ENCODE data around the gene ANKRD44.

The ANKRD44 gene

DNA sequence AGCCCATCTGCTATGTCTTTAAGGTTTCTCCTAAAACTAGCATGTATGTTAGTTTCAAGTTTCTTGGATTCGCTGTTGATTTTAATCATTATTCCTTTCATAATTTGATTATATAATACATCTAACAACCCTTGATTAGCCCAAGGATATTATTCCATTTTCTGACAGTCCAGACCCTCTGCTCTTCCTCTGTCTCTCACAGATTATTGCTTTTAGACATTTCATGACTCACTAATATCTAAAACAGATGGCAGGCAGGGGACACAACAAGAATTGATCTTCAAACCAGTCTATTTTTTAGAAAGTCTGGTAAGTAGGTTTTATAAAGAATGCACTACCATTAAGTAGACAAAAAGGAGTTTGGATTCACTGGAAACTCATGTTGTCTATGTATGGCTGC, 162.2 kb downstream of the ANKRD44 start:
- ChIA-PET CTCF (interaction anchor here (1.0 to 2.2 kb wide), 4 partner anchors 14 to 230 kb away, joined by 3 to 7 read pairs (median 4); no protein-coding TSS in a partner anchor), POLR2A (no interaction called here)
- H3K4me3 ChIP-seq (ENCODE audit: low read depth, low read length) = no peak overlapping the region
- DNase-seq (ENCODE audit: low read depth, low spot score) = no peak
- TF ChIP-seq, protein P1, sequence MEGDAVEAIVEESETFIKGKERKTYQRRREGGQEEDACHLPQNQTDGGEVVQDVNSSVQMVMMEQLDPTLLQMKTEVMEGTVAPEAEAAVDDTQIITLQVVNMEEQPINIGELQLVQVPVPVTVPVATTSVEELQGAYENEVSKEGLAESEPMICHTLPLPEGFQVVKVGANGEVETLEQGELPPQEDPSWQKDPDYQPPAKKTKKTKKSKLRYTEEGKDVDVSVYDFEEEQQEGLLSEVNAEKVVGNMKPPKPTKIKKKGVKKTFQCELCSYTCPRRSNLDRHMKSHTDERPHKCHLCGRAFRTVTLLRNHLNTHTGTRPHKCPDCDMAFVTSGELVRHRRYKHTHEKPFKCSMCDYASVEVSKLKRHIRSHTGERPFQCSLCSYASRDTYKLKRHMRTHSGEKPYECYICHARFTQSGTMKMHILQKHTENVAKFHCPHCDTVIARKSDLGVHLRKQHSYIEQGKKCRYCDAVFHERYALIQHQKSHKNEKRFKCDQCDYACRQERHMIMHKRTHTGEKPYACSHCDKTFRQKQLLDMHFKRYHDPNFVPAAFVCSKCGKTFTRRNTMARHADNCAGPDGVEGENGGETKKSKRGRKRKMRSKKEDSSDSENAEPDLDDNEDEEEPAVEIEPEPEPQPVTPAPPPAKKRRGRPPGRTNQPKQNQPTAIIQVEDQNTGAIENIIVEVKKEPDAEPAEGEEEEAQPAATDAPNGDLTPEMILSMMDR (IDR thresholded peaks at IDR 0.05; ENCODE audit: insufficient read depth, low read length, missing control alignments) = no peak

DNA sequence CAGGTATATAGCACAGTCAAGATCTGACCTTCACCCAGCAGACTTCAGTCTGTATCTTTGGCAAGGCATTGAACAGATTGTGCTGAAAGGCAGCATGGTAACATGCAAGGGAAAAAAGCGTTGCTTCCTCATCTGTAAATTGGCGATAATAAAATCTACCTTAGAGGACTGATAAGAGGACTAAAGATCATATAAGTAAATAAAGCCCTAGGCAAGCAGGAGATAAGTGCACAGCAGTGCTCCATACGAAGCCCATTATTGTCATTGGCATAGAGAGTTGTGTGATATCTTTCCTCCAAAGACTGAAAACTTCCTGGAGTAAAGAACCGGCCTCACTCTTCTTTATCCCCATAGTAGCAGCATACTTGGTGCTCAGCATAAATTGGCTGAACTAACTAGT, 162.6 kb downstream of the ANKRD44 start:
- ChIA-PET CTCF (interaction anchor here (1.0 to 1.1 kb wide), 2 partner anchors 11 to 34 kb away, joined by 3 to 6 read pairs; no protein-coding TSS in a partner anchor), POLR2A (no interaction called here)
- TF ChIP-seq, protein P1 (IDR thresholded peaks at IDR 0.05; ENCODE audit: insufficient read depth, low read length, missing control alignments) = no peak
- no peak for DNase-seq (ENCODE audit: low read depth, low spot score)
- no peak overlapping the region for H3K4me3 ChIP-seq (ENCODE audit: low read depth, low read length)

DNA sequence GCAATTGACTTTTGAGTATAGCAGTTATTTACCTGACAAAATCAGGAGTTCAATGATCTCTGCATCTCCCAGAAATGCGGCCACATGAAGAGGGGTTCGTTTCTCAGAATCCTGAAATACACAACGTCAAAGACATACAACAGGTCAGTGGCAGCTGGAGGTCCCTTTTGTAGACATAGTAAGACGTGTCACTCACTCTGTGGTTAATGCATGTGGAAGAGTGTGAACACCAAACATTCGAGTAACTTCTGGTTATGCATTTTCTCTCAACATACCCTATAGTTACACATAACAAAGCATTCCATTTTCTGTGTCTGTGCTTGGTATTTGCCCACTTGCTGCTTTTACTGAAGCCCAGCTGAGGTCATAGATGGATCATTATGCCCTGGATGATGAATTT, 163.6 kb downstream of the ANKRD44 start:
- POLR2A ChIA-PET = no interaction called here
- TF ChIP-seq, protein P1 (IDR thresholded peaks at IDR 0.05; ENCODE audit: insufficient read depth, low read length, missing control alignments) = no peak
- no peak for DNase-seq (ENCODE audit: low read depth, low spot score)
- H3K4me3 ChIP-seq (ENCODE audit: low read depth, low read length) = no peak overlapping the region
- CTCF ChIA-PET = interaction anchor here (1.0 to 1.1 kb wide), 2 partner anchors 10 to 33 kb away, joined by 3 to 6 read pairs; no protein-coding TSS in a partner anchor

DNA sequence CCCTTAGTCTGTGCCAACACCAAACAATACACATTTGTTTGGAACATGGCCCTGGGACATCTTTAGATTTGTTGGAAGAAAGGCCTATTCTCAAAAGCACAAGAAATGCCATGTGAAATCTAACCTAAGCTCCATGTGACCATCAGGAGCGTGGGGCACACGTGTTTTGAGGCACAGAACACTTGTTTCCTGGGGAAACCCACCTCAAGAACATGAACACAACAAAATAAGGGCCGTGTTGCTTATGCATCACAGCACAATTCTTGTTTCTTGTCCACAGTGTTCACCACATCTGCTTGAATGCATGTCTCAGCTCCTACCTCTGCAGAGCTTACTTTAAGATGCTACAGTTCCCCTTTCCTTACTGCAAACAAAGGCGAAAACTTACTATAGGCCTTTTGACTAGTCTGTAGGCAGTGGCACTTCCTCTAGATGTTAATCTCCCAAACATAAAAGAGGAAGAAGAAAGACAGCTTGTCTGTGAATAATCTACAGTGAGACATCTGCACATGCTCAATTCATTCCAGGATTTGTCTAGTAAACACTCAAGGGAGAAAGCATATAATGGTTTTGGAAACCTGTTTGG, 165.0 kb downstream of the ANKRD44 start:
- no peak for DNase-seq (ENCODE audit: low read depth, low spot score)
- TF ChIP-seq, protein P1 (IDR thresholded peaks at IDR 0.05; ENCODE audit: insufficient read depth, low read length, missing control alignments) = no peak
- no peak overlapping the region for H3K4me3 ChIP-seq (ENCODE audit: low read depth, low read length)
- CTCF ChIA-PET = interaction anchor here (1.3 to 2.6 kb wide), 2 partner anchors 32 to 233 kb away, joined by 3 to 13 read pairs; no protein-coding TSS in a partner anchor
- POLR2A ChIA-PET = no interaction called here

DNA sequence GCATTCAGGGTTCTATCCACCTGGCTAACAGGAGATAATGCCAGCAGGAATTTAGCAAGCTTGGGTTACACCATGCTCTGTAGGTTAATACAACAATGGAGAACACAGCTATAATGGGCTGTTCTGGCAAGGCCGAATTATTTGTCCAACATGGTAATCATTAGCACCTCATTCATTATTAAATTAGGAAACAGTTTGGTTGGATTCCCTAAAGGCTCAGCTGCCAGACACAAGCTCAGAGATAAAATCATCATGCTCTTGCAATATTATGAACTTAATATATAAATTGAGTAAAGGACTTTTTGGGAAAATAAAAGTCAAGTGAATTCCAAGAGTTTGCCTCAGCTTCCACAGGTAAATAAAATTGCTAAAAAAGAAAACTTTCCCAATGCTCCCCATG, 166.4 kb downstream of the ANKRD44 start:
- H3K4me3 ChIP-seq (ENCODE audit: low read depth, low read length) = no peak overlapping the region
- CTCF ChIA-PET = interaction anchor here (0.9 to 2.6 kb wide), 5 partner anchors 8 to 234 kb away, joined by 3 to 13 read pairs (median 4); no protein-coding TSS in a partner anchor

More for the DNA sequence above, 166.4 kb downstream of the ANKRD44 start:
- POLR2A ChIA-PET = no interaction called here
- DNase-seq (ENCODE audit: low read depth, low spot score) = no peak
- TF ChIP-seq, protein P1 (IDR thresholded peaks at IDR 0.05; ENCODE audit: insufficient read depth, low read length, missing control alignments) = no peak

Data from AG04449 (cell line).